RCC 7860 (cell line): ENCODE measurements around the gene P4HTM.

Experiments used
- DNase-seq: peaks from one replicate; pipeline ENCODE4 v3.0.0-alpha.2; 2015; ENCODE audit warnings: low spot score
- FAIRE-seq: peaks from 2 replicates; lab custom pipeline; 2012; peaks lifted over from hg19 to GRCh38; lab: Jason Lieb, UNC

The P4HTM gene

GRCh38 chr3:48982686-48983085 lies 7.4 kb upstream of the P4HTM start:
- no peak for DNase-seq
- FAIRE-seq = no peak

- DNase-seq = no peak
- no peak for FAIRE-seq
Measured at GRCh38 chr3:48983096-48983495, 6.9 kb upstream of the P4HTM start.

GRCh38 chr3:48984663-48985062 lies 5.4 kb upstream of the P4HTM start:
- FAIRE-seq (no peak), DNase-seq (no peak)

GRCh38 chr3:48985831-48986376 lies 4.1 kb upstream of the P4HTM start:
- no peak for DNase-seq
- no peak for FAIRE-seq

- no peak for FAIRE-seq
- no peak for DNase-seq
Measured at GRCh38 chr3:48989126-48989795, 780 bp upstream of the P4HTM start.

- FAIRE-seq = no peak
Measured at GRCh38 chr3:48990636-48991469, 812 bp downstream of the P4HTM start.

GRCh38 chr3:48991851-48992545 lies 2.0 kb downstream of the P4HTM start:
- DNase-seq (no peak), FAIRE-seq (no peak)

More at GRCh38 chr3:48990636-48991469, 812 bp downstream of the P4HTM start:
- no peak for DNase-seq

- DNase-seq (no peak), FAIRE-seq (no peak)
Measured at GRCh38 chr3:48993834-48994233, 3.8 kb downstream of the P4HTM start.

GRCh38 chr3:48996640-48997039 lies 6.6 kb downstream of the P4HTM start:
- no peak for DNase-seq
- FAIRE-seq = no peak

- DNase-seq (no peak), FAIRE-seq (no peak)
Measured at GRCh38 chr3:48997102-48997635, 7.1 kb downstream of the P4HTM start.

GRCh38 chr3:48997714-48998637 lies 7.9 kb downstream of the P4HTM start:
- DNase-seq = no peak
- FAIRE-seq = no peak

- FAIRE-seq = no peak
- no peak for DNase-seq
Measured at GRCh38 chr3:48999085-48999858, 9.2 kb downstream of the P4HTM start.

GRCh38 chr3:49001155-49001554 lies 11.1 kb downstream of the P4HTM start:
- FAIRE-seq (no peak), DNase-seq (no peak)

GRCh38 chr3:49004352-49005302 lies 14.6 kb downstream of the P4HTM start:
- FAIRE-seq = no peak
- no peak for DNase-seq

GRCh38 chr3:49005303-49005680 lies 15.3 kb downstream of the P4HTM start:
- FAIRE-seq (no peak), DNase-seq (no peak)

- no peak for FAIRE-seq
- DNase-seq = no peak
Measured at GRCh38 chr3:49005998-49006397, 16.0 kb downstream of the P4HTM start.

GRCh38 chr3:49006408-49007067 lies 16.5 kb downstream of the P4HTM start:
- no peak for DNase-seq
- FAIRE-seq = no peak
